Activated CD4-positive, alpha-beta T cell treated with anti-CD3 and anti-CD28 coated beads, Interleukin-2, amount 10 ng/mL, durations not matched to agents 24 days and 14 days (primary cell): ENCODE data around the gene CDK19. TPM values are rescaled to one million over a fixed set of nuclear protein-coding genes. Genes with fewer than 3 reads are reported as not detected.
A peak's percentile ranks its signal among the peaks of the same experiment; 100 is the strongest.

ENCODE experiments used
- DNase-seq: peaks from one replicate; pipeline ENCODE4 v3.0.0; 2022
- H3K27ac Mint-ChIP-seq: one replicate; pipeline ENCODE4 v1.8.0; 2022; ENCODE audit warnings: mild to moderate bottlenecking, mixed read lengths
- H3K27me3 Mint-ChIP-seq: one replicate; pipeline ENCODE4 v1.8.0; 2022; ENCODE audit warnings: mixed read lengths
- H3K36me3 Mint-ChIP-seq: one replicate; pipeline ENCODE4 v1.8.0; 2022; ENCODE audit warnings: low read depth, mild to moderate bottlenecking, mixed read lengths
- H3K4me1 Mint-ChIP-seq: one replicate; pipeline ENCODE4 v1.8.0; 2021; ENCODE audit warnings: mixed read lengths
- H3K4me3 Mint-ChIP-seq: one replicate; pipeline ENCODE4 v1.8.0; 2022; ENCODE audit warnings: mild to moderate bottlenecking, moderate library complexity, mixed read lengths
- H3K9me3 Mint-ChIP-seq: one replicate; pipeline ENCODE4 v1.8.0; 2021; ENCODE audit warnings: mixed read lengths
- intact Hi-C: fragments of 100-400 bp; cut with micrococcal nuclease; formaldehyde crosslinking; loops from one replicate; pipeline ENCODE4 v1.15.1; 2023
- total RNA-seq: library from RNA; stranded (reverse); gene quantifications from 2 replicates; pipeline ENCODE4 v1.2.3, GENCODE V29; 2022

The CDK19 gene
- total RNA-seq, 1 donor from 2014 or later, result 13.0 TPM

- Mint-ChIP-seq H3K9me3 (no peaks in the 10 kb centered on the region), H3K4me3 (no peak overlapping the region), H3K4me1 (peaks cover 5% of the 10 kb centered on the region), H3K36me3 (peaks cover 16% of the 10 kb centered on the region), H3K27ac (no peak overlapping the region), H3K27me3 (no peaks in the 10 kb centered on the region)
- no peak for DNase-seq
- intact Hi-C loops, result no loop called here
Observed at GRCh38 chr6:110645685-110646418, 169.4 kb downstream of the CDK19 start.

GRCh38 chr6:110643175-110643574, 172.1 kb downstream of the CDK19 start:
- no peak overlapping the region for H3K4me3 Mint-ChIP-seq
- peaks cover 5% of the 10 kb centered on the region for H3K4me1 Mint-ChIP-seq
- no peaks in the 10 kb centered on the region for H3K27me3 Mint-ChIP-seq
- DNase-seq, result no peak
- no peak overlapping the region for H3K27ac Mint-ChIP-seq
- no peaks in the 10 kb centered on the region for H3K9me3 Mint-ChIP-seq
- intact Hi-C loops, result no loop called here
- peaks cover 21% of the 10 kb centered on the region for H3K36me3 Mint-ChIP-seq

GRCh38 chr6:110642711-110643110, 172.6 kb downstream of the CDK19 start:
- H3K27ac Mint-ChIP-seq, result no peak overlapping the region
- H3K4me3 Mint-ChIP-seq, result no peak overlapping the region
- H3K4me1 Mint-ChIP-seq, result peaks cover 5% of the 10 kb centered on the region
- H3K9me3 Mint-ChIP-seq, result no peaks in the 10 kb centered on the region
- no peaks in the 10 kb centered on the region for H3K27me3 Mint-ChIP-seq
- peaks cover 24% of the 10 kb centered on the region for H3K36me3 Mint-ChIP-seq
- DNase-seq, result no peak
- intact Hi-C loops, result no loop called here

- Mint-ChIP-seq H3K36me3 (peaks cover 30% of the 10 kb centered on the region), H3K4me3 (no peak overlapping the region), H3K27me3 (no peaks in the 10 kb centered on the region), H3K27ac (no peak overlapping the region), H3K4me1 (peaks cover 3% of the 10 kb centered on the region), H3K9me3 (no peaks in the 10 kb centered on the region)
- intact Hi-C loops, result no loop called here
- DNase-seq, result no peak
Observed at GRCh38 chr6:110636781-110637180, 178.5 kb downstream of the CDK19 start.

GRCh38 chr6:110635096-110635495, 180.2 kb downstream of the CDK19 start:
- no peak for DNase-seq
- H3K27ac Mint-ChIP-seq, result no peak overlapping the region
- H3K27me3 Mint-ChIP-seq, result no peaks in the 10 kb centered on the region
- H3K36me3 Mint-ChIP-seq, result peaks cover 21% of the 10 kb centered on the region
- peaks cover 3% of the 10 kb centered on the region for H3K4me1 Mint-ChIP-seq
- intact Hi-C loops, result no loop called here
- no peaks in the 10 kb centered on the region for H3K9me3 Mint-ChIP-seq
- H3K4me3 Mint-ChIP-seq, result no peak overlapping the region

- no peak for DNase-seq
- intact Hi-C loops, result no loop called here
- peaks cover 3% of the 10 kb centered on the region for H3K4me1 Mint-ChIP-seq
- no peaks in the 10 kb centered on the region for H3K9me3 Mint-ChIP-seq
- no peaks in the 10 kb centered on the region for H3K27me3 Mint-ChIP-seq
- H3K36me3 Mint-ChIP-seq, result peaks cover 18% of the 10 kb centered on the region
- H3K27ac Mint-ChIP-seq, result no peak overlapping the region
- no peak overlapping the region for H3K4me3 Mint-ChIP-seq
Observed at GRCh38 chr6:110633731-110634213, 181.5 kb downstream of the CDK19 start.

GRCh38 chr6:110629153-110629552, 186.1 kb downstream of the CDK19 start:
- Mint-ChIP-seq H3K4me1 (no peaks in the 10 kb centered on the region), H3K27ac (no peak overlapping the region), H3K36me3 (peaks cover 2% of the 10 kb centered on the region), H3K27me3 (no peaks in the 10 kb centered on the region), H3K9me3 (no peaks in the 10 kb centered on the region), H3K4me3 (no peak overlapping the region)
- DNase-seq, result no peak
- intact Hi-C loops, result no loop called here

- Mint-ChIP-seq H3K4me1 (no peaks in the 10 kb centered on the region), H3K9me3 (no peaks in the 10 kb centered on the region), H3K27me3 (no peaks in the 10 kb centered on the region), H3K36me3 (peaks cover 2% of the 10 kb centered on the region), H3K4me3 (no peak overlapping the region), H3K27ac (no peak overlapping the region)
- DNase-seq, result peak; percentile 26
- intact Hi-C loops, result no loop called here
Observed at GRCh38 chr6:110628330-110628729, 186.9 kb downstream of the CDK19 start.

- DNase-seq, result peak; percentile 37
- H3K27me3 Mint-ChIP-seq, result no peaks in the 10 kb centered on the region
- H3K36me3 Mint-ChIP-seq, result peaks cover 11% of the 10 kb centered on the region
- H3K4me3 Mint-ChIP-seq, result no peak overlapping the region
- H3K27ac Mint-ChIP-seq, result no peak overlapping the region
- no peaks in the 10 kb centered on the region for H3K9me3 Mint-ChIP-seq
- intact Hi-C loops, result no loop called here
- no peaks in the 10 kb centered on the region for H3K4me1 Mint-ChIP-seq
Observed at GRCh38 chr6:110626442-110626841, 188.8 kb downstream of the CDK19 start.

- Mint-ChIP-seq H3K27ac (no peak overlapping the region), H3K4me3 (no peak overlapping the region), H3K4me1 (no peaks in the 10 kb centered on the region), H3K9me3 (no peaks in the 10 kb centered on the region), H3K27me3 (no peaks in the 10 kb centered on the region), H3K36me3 (peaks cover 14% of the 10 kb centered on the region)
- DNase-seq, result peak; percentile 22
- intact Hi-C loops, result no loop called here
Observed at GRCh38 chr6:110625883-110626282, 189.4 kb downstream of the CDK19 start.

GRCh38 chr6:110622912-110623578, 192.2 kb downstream of the CDK19 start:
- intact Hi-C loops, result no loop called here
- Mint-ChIP-seq H3K36me3 (peaks cover 30% of the 10 kb centered on the region), H3K4me3 (no peak overlapping the region), H3K27me3 (no peaks in the 10 kb centered on the region), H3K4me1 (peaks cover 6% of the 10 kb centered on the region), H3K9me3 (no peaks in the 10 kb centered on the region), H3K27ac (no peak overlapping the region)
- no peak for DNase-seq

GRCh38 chr6:110621061-110621460, 194.2 kb downstream of the CDK19 start:
- no peak overlapping the region for H3K4me3 Mint-ChIP-seq
- peaks cover 8% of the 10 kb centered on the region for H3K4me1 Mint-ChIP-seq
- intact Hi-C loops, result no loop called here
- no peaks in the 10 kb centered on the region for H3K27me3 Mint-ChIP-seq
- H3K36me3 Mint-ChIP-seq, result peaks cover 37% of the 10 kb centered on the region
- no peak for DNase-seq
- no peak overlapping the region for H3K27ac Mint-ChIP-seq
- no peaks in the 10 kb centered on the region for H3K9me3 Mint-ChIP-seq

- Mint-ChIP-seq H3K4me3 (no peak overlapping the region), H3K27ac (no peak overlapping the region), H3K4me1 (peaks cover 8% of the 10 kb centered on the region), H3K27me3 (no peaks in the 10 kb centered on the region), H3K36me3 (peaks cover 37% of the 10 kb centered on the region), H3K9me3 (no peaks in the 10 kb centered on the region)
- no peak for DNase-seq
- intact Hi-C loops, result no loop called here
Observed at GRCh38 chr6:110620065-110620464, 195.2 kb downstream of the CDK19 start.

GRCh38 chr6:110619275-110619908, 195.9 kb downstream of the CDK19 start:
- intact Hi-C loops, result no loop called here
- H3K27me3 Mint-ChIP-seq, result no peaks in the 10 kb centered on the region
- H3K27ac Mint-ChIP-seq, result no peak overlapping the region

More at GRCh38 chr6:110619275-110619908, 195.9 kb downstream of the CDK19 start:
- no peak for DNase-seq
- peaks cover 8% of the 10 kb centered on the region for H3K4me1 Mint-ChIP-seq
- no peak overlapping the region for H3K4me3 Mint-ChIP-seq
- H3K36me3 Mint-ChIP-seq, result peaks cover 39% of the 10 kb centered on the region
- H3K9me3 Mint-ChIP-seq, result no peaks in the 10 kb centered on the region
